ENCODE measurements around the gene ZNF428. TPM values are rescaled to one million over a fixed set of nuclear protein-coding genes. Genes with fewer than 3 reads are reported as not detected.

Gene ZNF428
- total and polyA plus RNA-seq, 2 of the 4 experiments (the other 2 are of a cell fraction) = 9.9 to 32.3 TPM

- CTCF ChIA-PET = no interaction called here
- in situ Hi-C loops (cut with MboI; ENCODE audit: low sequenced_read_pairs) = no loop called here
- Histone ChIP-seq H3K27me3 (ENCODE audit: control insufficient read depth, insufficient read depth, low read length) (peaks cover 5% of the 10 kb centered on the region; the same call in 1 of the 2 replicates), H3K4ac (ENCODE audit: low read depth, low read length) (no peak overlapping the region), H3K18ac (ENCODE audit: low read depth, low read length) (no peak overlapping the region), H3K23ac (ENCODE audit: low read depth, low read length) (no peak overlapping the region), H2BK15ac (ENCODE audit: low read depth, low read length) (no peak overlapping the region), H3K9me1 (ENCODE audit: insufficient read depth, low read length) (no peaks in the 10 kb centered on the region), H2BK120ac (ENCODE audit: low read depth, low read length) (no peak overlapping the region), H2AK5ac (ENCODE audit: low read depth, low read length) (no peak overlapping the region), H2AFZ (replicated peaks; ENCODE audit: low read length, poor library complexity) (no peak overlapping the region), H3K4me1 (ENCODE audit: control insufficient read depth, insufficient read depth, low read length) (peaks cover 5% of the 10 kb centered on the region; the same call in 1 of the 2 replicates), H3K14ac (replicated peaks; ENCODE audit: low read depth, low read length) (no peak overlapping the region), H3K36me3 (ENCODE audit: control insufficient read depth, insufficient read depth, low read length) (no peaks in the 10 kb centered on the region), H2BK5ac (ENCODE audit: low read depth, low read length, poor library complexity, severe bottlenecking) (no peak overlapping the region), H3K79me1 (ENCODE audit: low read depth in 1 of 2, low read length in 2 of 2) (no peaks in the 10 kb centered on the region), H2AK9ac (replicated peaks; ENCODE audit: low read depth, low read length, poor library complexity) (no peak overlapping the region), H3K4me2 (ENCODE audit: low read depth, low read length) (no peak overlapping the region), H3K56ac (ENCODE audit: extremely low read depth, insufficient read depth, low read length) (no peak overlapping the region), H4K20me1 (ENCODE audit: insufficient read depth, low read length) (no peaks in the 10 kb centered on the region), H4K8ac (ENCODE audit: low read depth in 2 of 2, low read length in 2 of 2) (no peak overlapping the region), H2BK20ac (ENCODE audit: low read depth, low read length) (no peak overlapping the region), H4K5ac (ENCODE audit: low read depth, low read length) (no peak overlapping the region), H3K4me3 (ENCODE audit: insufficient read depth, low read depth, low read length) (no peak overlapping the region), H4K91ac (ENCODE audit: insufficient read depth, low read depth, low read length) (no peak overlapping the region), H3K9me3 (ENCODE audit: control insufficient read depth, insufficient read depth, low read length) (no peaks in the 10 kb centered on the region), H3K27ac (ENCODE audit: insufficient read depth, low read length) (no peak overlapping the region), H3K9ac (ENCODE audit: low read depth, low read length) (no peak overlapping the region)
- ATAC-seq (ENCODE audit: low read depth) (no peak), DNase-seq (no peak)
- POLR2A ChIA-PET (ENCODE audit: unreplicated experiment) = no interaction called here
- no TSS peak for BruUV-seq (replicated peaks)
- dilution Hi-C loops (cut with HindIII; ENCODE audit: low sequenced_read_pairs, unreplicated experiment) = no loop called here
- 80% methylated on average over 1 of the region's 5 CpGs; no CpG with 5 or more reads in 1 of the 2 experiments for WGBS, 2 experiments (ENCODE audit: extremely low coverage in 2 of 2, insufficient read length in 1 of 2)
- TF ChIP-seq NFE2L2 (IDR thresholded peaks at IDR 0.05; ENCODE audit: low read depth, low read length) = no peak
- intact Hi-C loops (cut with micrococcal nuclease) = no loop called here
These were observed 12.1 kb upstream of the ZNF428 start for GRCh38 chr19:43631491-43631890.

Data from IMR-90 (cell line).